ENCODE measurements around the gene HES4. TPM values are rescaled to one million over a fixed set of nuclear protein-coding genes. Genes with fewer than 3 reads are reported as not detected.

Gene HES4
- total and polyA plus RNA-seq, 11 donors = 25.7 to 98.1 (median 37.3) TPM

DNA sequence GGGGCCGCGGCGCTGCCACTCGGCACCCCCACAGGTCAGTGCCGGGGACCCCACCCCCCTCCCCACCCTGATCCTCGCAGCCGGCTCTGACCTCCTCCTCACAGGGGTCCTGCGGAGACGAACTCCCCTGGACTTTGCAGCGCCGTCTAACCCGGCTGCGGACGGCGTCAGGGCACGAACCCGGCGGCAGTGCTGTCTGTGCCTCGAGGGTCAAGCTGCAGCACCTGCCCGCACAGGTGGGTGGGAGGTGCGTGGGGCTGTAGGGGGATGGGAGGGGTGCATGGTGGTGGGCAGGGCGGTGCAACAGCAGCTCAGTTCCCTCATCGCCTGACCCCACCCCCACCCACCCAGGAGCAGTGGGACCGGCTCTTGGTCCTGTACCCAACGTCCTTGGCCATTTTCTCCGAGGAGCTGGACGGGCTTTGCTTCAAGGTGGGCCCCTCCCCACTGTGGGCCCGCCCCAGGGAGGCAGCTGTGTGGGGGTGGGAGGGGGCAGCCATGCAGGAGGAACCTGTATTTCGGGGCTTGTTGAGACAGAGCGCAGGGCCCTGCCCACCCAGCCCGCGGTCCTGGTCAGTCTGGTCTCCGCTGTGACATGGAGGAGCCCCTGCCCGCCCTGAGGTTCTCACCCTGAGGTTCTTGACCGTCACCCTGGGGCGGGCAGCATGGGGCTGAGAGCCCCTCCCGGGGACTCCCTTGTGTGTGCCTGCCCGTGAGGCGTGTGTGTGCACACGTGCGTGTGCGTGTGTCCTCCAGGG is 28.7 kb downstream of the HES4 start:
- H3K9me3 ChIP-seq = no peaks in the 10 kb centered on the region
- H3K27me3 ChIP-seq = peaks cover 0 to 68% (median 46%) of the 10 kb centered on the region in 9 donors
- 36 to 89% (median 47%) methylated on average over 7 to 42 of the region's 42 CpGs for WGBS, 4 donors
- H3K4me1 ChIP-seq = peaks cover 4 to 51% (median 17%) of the 10 kb centered on the region in 12 donors
- DNase-seq (peak in 3 of 5 donors; percentile 7 to 25 (median 17)), ATAC-seq (peak in 1 of 4 donors; percentile 0)
- no peak overlapping the region for H3K4me3 ChIP-seq
- H3K27ac ChIP-seq = no peak overlapping the region
- intact Hi-C loops (cut with DNase I) = loop anchor here in 1 of 10 donors (10.0 kb wide), 1 partner anchor 524 kb away; no protein-coding TSS in a partner anchor
- H3K36me3 ChIP-seq = no peaks in the 10 kb centered on the region
- TF ChIP-seq, protein P1, sequence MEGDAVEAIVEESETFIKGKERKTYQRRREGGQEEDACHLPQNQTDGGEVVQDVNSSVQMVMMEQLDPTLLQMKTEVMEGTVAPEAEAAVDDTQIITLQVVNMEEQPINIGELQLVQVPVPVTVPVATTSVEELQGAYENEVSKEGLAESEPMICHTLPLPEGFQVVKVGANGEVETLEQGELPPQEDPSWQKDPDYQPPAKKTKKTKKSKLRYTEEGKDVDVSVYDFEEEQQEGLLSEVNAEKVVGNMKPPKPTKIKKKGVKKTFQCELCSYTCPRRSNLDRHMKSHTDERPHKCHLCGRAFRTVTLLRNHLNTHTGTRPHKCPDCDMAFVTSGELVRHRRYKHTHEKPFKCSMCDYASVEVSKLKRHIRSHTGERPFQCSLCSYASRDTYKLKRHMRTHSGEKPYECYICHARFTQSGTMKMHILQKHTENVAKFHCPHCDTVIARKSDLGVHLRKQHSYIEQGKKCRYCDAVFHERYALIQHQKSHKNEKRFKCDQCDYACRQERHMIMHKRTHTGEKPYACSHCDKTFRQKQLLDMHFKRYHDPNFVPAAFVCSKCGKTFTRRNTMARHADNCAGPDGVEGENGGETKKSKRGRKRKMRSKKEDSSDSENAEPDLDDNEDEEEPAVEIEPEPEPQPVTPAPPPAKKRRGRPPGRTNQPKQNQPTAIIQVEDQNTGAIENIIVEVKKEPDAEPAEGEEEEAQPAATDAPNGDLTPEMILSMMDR (IDR thresholded peaks at IDR 0.05) = no peak
- TF ChIP-seq POLR2A (IDR thresholded peaks at IDR 0.05) = no peak

DNA sequence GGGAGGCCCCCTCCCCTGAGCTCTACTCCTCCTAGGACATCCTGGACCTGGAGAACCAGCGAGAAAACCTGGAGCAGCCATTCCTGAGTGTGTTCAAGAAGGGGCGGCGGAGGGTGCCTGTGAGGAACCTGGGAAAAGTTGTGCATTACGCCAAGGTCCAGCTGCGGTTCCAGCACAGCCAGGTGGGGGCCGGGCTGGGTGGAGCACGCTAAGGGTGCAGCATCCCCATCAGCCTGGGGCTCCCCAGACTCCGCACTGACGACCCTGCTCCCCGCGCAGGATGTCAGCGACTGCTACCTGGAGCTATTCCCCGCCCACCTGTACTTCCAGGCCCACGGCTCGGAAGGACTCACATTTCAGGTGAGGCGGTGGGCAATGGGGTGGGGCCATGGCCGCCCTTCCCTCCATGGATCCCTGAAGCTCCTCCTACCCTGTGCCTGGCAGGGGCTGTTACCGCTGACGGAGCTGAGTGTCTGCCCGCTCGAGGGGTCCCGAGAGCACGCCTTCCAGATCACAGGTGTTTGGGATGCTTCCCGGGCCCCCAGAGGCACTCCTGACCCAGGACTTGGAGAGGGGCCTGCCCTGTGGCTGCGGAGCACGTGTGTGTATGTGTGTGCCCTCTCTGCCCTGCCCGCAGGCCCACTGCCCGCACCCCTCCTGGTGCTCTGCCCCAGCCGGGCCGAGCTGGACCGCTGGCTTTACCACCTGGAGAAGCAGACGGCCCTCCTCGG is 29.5 kb downstream of the HES4 start:
- Histone ChIP-seq H3K4me1 (peaks cover 4 to 48% (median 15%) of the 10 kb centered on the region in 12 donors), H3K4me3 (no peak overlapping the region), H3K9me3 (no peaks in the 10 kb centered on the region), H3K27ac (no peak overlapping the region), H3K27me3 (peaks cover 0 to 61% (median 40%) of the 10 kb centered on the region in 9 donors), H3K36me3 (no peaks in the 10 kb centered on the region)
- TF ChIP-seq POLR2A (IDR thresholded peaks at IDR 0.05) = no peak
- TF ChIP-seq, protein P1 (IDR thresholded peaks at IDR 0.05) = no peak
- DNase-seq (peak in 2 of 5 donors; percentile 5 to 60), ATAC-seq (no peak)
- intact Hi-C loops (cut with DNase I) = loop anchor here in 1 of 10 donors (10.0 kb wide), 1 partner anchor 524 kb away; no protein-coding TSS in a partner anchor
- 13 to 24% (median 15%) methylated on average over 19 to 33 of the region's 33 CpGs for WGBS, 4 donors

DNA sequence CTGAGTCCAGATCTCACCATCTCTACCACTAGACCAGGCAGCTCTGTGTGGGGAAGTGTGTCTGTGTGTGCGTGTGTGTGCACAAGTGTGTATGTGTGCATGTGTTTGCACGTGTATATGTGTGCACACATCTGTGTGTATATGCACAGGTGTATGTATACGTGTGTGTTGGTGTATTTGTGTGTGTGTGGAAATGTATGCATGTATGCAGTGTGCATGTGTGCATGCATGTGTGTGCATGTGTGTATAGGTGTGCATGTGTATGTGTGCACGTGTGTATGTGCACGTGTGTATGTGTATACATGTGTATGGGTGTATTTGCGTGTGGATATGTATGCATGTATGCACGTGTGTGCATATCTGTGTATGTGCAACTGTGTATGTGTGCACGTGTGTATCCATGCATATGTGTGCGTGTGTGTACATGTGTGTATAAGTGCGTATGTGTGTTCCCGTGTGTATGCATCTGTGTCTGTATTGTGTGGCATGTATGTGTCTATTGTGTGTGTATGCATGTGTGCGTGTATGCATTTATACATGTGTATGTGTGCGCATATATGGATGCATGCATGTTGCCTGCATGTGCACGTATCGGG is 30.5 kb downstream of the HES4 start:
- peaks cover 0 to 50% (median 29%) of the 10 kb centered on the region in 9 donors for H3K27me3 ChIP-seq
- ATAC-seq (no peak), DNase-seq (no peak)
- H3K36me3 ChIP-seq = no peaks in the 10 kb centered on the region
- 81 to 85% (median 82%) methylated on average over 15 of the region's 15 CpGs for WGBS, 4 donors
- intact Hi-C loops (cut with DNase I) = loop anchor here in 1 of 10 donors (10.0 kb wide), 1 partner anchor 65 kb away; no protein-coding TSS in a partner anchor
- H3K4me1 ChIP-seq = peaks cover 4 to 48% (median 15%) of the 10 kb centered on the region in 12 donors
- no peak overlapping the region for H3K4me3 ChIP-seq
- H3K27ac ChIP-seq = no peak overlapping the region
- no peak for TF ChIP-seq POLR2A (IDR thresholded peaks at IDR 0.05)
- TF ChIP-seq, protein P1 (IDR thresholded peaks at IDR 0.05) = no peak
- H3K9me3 ChIP-seq = no peaks in the 10 kb centered on the region
